OCI-LY1 (cell line): ENCODE data around the gene HSDL1.

ENCODE experiments used
- H2AFZ ChIP-seq: fragments of 200-600 bp; sonication (generic), shearing (Covaris generic); 2 replicates; pipeline ENCODE4 v1.6.0; 2014; ENCODE audit warnings: antibody characterized with exemption, mild to moderate bottlenecking, low read length
- H3F3A ChIP-seq: fragments of 200-600 bp; sonication (generic), shearing (Covaris generic); 2 replicates; pipeline ENCODE4 v1.6.0; 2014; ENCODE audit warnings: mild to moderate bottlenecking, antibody characterized with exemption, low read length, moderate library complexity; ENCODE audit not compliant: insufficient read depth
- H3K27ac ChIP-seq: fragments of 200-600 bp; sonication (generic); 2 replicates; pipeline ENCODE4 v1.5.1; 2014; ENCODE audit warnings: low read length, mixed run types, mild to moderate bottlenecking, low read depth; ENCODE audit not compliant: poor library complexity, severe bottlenecking
- H3K27me3 ChIP-seq: fragments of 200-600 bp; sonication (generic); 2 replicates; pipeline ENCODE4 v1.6.0; 2014; ENCODE audit warnings: antibody characterized with exemption, mild to moderate bottlenecking, low read length, moderate library complexity; ENCODE audit not compliant: insufficient read depth
- H3K36me3 ChIP-seq: fragments of 200-600 bp; sonication (generic); 2 replicates; pipeline ENCODE4 v1.6.1; 2014; ENCODE audit warnings: mild to moderate bottlenecking, antibody characterized with exemption, low read length, moderate library complexity, mixed read lengths; ENCODE audit not compliant: insufficient read depth
- H3K4me1 ChIP-seq: fragments of 200-600 bp; sonication (generic); 2 replicates; pipeline ENCODE4 v1.5.1; 2014; ENCODE audit warnings: mild to moderate bottlenecking, low read length, moderate library complexity; ENCODE audit not compliant: insufficient read depth, severe bottlenecking
- H3K4me2 ChIP-seq: fragments of 200-600 bp; sonication (generic), shearing (Covaris generic); 2 replicates; pipeline ENCODE4 v1.6.1; 2014; ENCODE audit warnings: low read length
- H3K4me3 ChIP-seq: fragments of 200-600 bp; sonication (generic); 2 replicates; pipeline ENCODE4 v1.5.1; 2014; ENCODE audit warnings: low read length, low read depth, mild to moderate bottlenecking, mixed read lengths; ENCODE audit not compliant: poor library complexity, severe bottlenecking
- H3K79me2 ChIP-seq: fragments of 200-600 bp; shearing (Covaris generic); 2 replicates; pipeline ENCODE4 v1.6.1; 2016; ENCODE audit warnings: mixed run types, low read length, mixed read lengths; ENCODE audit not compliant: insufficient read depth
- H3K9ac ChIP-seq: fragments of 200-600 bp; sonication (generic), shearing (Covaris generic); 2 replicates; pipeline ENCODE4 v1.6.1; 2014; ENCODE audit warnings: mild to moderate bottlenecking, low read length, mixed read lengths
- H3K9me2 ChIP-seq: fragments of 200-600 bp; sonication (generic), shearing (Covaris generic); 2 replicates; pipeline ENCODE4 v1.6.1; 2014; ENCODE audit warnings: low read depth, mild to moderate bottlenecking, low read length, mixed read lengths
- H3K9me3 ChIP-seq: fragments of 200-600 bp; shearing (Covaris generic); 2 replicates; pipeline ENCODE4 v1.6.1; 2014; ENCODE audit warnings: low read length, mixed read lengths
- H4K20me1 ChIP-seq: fragments of 200-600 bp; sonication (generic), shearing (Covaris generic); 2 replicates; pipeline ENCODE4 v1.6.0; 2016; ENCODE audit warnings: mild to moderate bottlenecking, low read length; ENCODE audit not compliant: insufficient read depth
- EZH2 ChIP-seq: fragments of 200-600 bp; sonication (generic), shearing (Covaris generic); IDR thresholded peaks from 2 replicates; pipeline ENCODE4 v1.8.0; 2017; ENCODE audit warnings: borderline replicate concordance, mixed run types, mild to moderate bottlenecking, antibody characterized with exemption, low read length, moderate library complexity, mixed read lengths
- TF ChIP-seq, protein P1 (sequence below): fragments of 200-600 bp; sonication (generic), shearing (Covaris generic); IDR thresholded peaks from 2 replicates; pipeline ENCODE4 v1.5.1; 2017; ENCODE audit warnings: mild to moderate bottlenecking, antibody characterized with exemption, low read length, moderate library complexity, mixed read lengths

Gene HSDL1

DNA sequence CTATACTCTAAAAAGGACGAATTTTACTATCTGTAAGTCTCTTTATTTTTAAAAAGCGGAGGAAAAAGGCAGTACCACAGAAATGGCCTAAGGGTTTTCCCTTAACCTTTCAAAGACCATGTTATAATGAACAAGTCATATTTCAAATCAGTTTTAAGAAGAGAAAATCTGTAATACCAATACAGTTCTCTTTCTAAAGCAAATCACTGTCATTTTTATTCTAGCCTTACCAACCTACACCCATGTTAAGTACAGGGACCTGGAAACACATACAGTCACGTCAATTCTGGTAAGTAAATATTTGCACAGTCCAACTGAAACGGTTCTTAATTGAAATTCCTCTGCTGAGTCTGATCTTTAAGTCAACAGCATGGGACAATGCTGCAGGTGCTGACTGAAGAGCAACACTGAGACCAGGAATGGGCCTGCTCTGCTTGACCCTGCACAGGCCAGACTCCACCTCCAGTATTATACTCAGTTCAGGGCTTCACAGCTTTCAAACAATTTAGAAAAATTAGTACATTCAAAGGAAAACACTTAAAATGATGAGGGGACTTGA, 48.5 kb downstream of the HSDL1 start:
- H2AFZ ChIP-seq = no peak overlapping the region
- H3K4me3 ChIP-seq = no peak overlapping the region
- no peaks in the 10 kb centered on the region for H4K20me1 ChIP-seq
- no peaks in the 10 kb centered on the region for H3K27me3 ChIP-seq
- H3K79me2 ChIP-seq = peaks cover under 1% of the 10 kb centered on the region; the same call in 1 of the 2 replicates
- H3K4me1 ChIP-seq = peaks cover 7% of the 10 kb centered on the region
- H3K9me2 ChIP-seq = no peaks in the 10 kb centered on the region
- no peak overlapping the region for H3K27ac ChIP-seq
- no peaks in the 10 kb centered on the region for H3K9me3 ChIP-seq
- peaks cover 82% of the 10 kb centered on the region for H3K36me3 ChIP-seq
- H3F3A ChIP-seq = peaks cover 5% of the 10 kb centered on the region; the same call in 1 of the 2 replicates
- no peak overlapping the region for H3K9ac ChIP-seq
- TF ChIP-seq, protein P1, sequence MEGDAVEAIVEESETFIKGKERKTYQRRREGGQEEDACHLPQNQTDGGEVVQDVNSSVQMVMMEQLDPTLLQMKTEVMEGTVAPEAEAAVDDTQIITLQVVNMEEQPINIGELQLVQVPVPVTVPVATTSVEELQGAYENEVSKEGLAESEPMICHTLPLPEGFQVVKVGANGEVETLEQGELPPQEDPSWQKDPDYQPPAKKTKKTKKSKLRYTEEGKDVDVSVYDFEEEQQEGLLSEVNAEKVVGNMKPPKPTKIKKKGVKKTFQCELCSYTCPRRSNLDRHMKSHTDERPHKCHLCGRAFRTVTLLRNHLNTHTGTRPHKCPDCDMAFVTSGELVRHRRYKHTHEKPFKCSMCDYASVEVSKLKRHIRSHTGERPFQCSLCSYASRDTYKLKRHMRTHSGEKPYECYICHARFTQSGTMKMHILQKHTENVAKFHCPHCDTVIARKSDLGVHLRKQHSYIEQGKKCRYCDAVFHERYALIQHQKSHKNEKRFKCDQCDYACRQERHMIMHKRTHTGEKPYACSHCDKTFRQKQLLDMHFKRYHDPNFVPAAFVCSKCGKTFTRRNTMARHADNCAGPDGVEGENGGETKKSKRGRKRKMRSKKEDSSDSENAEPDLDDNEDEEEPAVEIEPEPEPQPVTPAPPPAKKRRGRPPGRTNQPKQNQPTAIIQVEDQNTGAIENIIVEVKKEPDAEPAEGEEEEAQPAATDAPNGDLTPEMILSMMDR = no peak
- TF ChIP-seq EZH2 = no peak
- H3K4me2 ChIP-seq = no peak overlapping the region

DNA sequence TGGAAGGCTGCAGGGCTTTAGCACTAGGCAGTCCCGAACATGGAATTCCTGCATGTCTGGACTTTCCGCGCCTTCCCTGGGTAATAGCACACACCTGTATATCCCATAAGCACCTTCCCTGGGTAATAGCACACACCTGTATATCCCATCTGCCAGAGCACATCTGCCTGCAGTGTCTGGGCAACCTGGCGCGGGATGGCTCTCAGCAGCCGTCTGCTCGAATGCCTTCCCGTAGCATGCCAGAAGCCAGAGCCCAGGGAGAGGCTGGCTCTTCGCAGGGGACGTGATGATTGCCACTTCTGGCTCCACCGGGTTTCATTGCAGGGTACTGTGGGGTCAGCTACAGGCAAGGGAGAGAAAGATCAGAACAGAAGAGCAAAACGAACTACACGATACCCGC, 49.5 kb downstream of the HSDL1 start:
- Histone ChIP-seq H3K36me3 (peaks cover 81% of the 10 kb centered on the region), H3K79me2 (no peaks in the 10 kb centered on the region), H2AFZ (no peak overlapping the region), H3K9me2 (no peaks in the 10 kb centered on the region), H3K4me1 (peaks cover 17% of the 10 kb centered on the region), H3K4me3 (no peak overlapping the region), H3K4me2 (no peak overlapping the region), H3K27me3 (no peaks in the 10 kb centered on the region), H3K27ac (no peak overlapping the region), H3K9me3 (no peaks in the 10 kb centered on the region), H4K20me1 (no peaks in the 10 kb centered on the region), H3K9ac (no peak overlapping the region), H3F3A (peaks cover 5% of the 10 kb centered on the region; the same call in 1 of the 2 replicates)
- TF ChIP-seq, protein P1 = no peak
- no peak for TF ChIP-seq EZH2

- H3K9me3 ChIP-seq = no peaks in the 10 kb centered on the region
- H3K36me3 ChIP-seq = peaks cover 75% of the 10 kb centered on the region
- no peak overlapping the region for H3K9ac ChIP-seq
- no peaks in the 10 kb centered on the region for H3K27me3 ChIP-seq
- H3K4me3 ChIP-seq = no peak overlapping the region
- no peaks in the 10 kb centered on the region for H3K79me2 ChIP-seq
- TF ChIP-seq, protein P1 = no peak
- TF ChIP-seq EZH2 = no peak
- H3K4me1 ChIP-seq = peaks cover 33% of the 10 kb centered on the region
- no peaks in the 10 kb centered on the region for H3K9me2 ChIP-seq
- no peak overlapping the region for H2AFZ ChIP-seq
- H3K27ac ChIP-seq = no peak overlapping the region
- H3F3A ChIP-seq = peaks cover 13% of the 10 kb centered on the region; the same call in 1 of the 2 replicates
- no peak overlapping the region for H3K4me2 ChIP-seq
- H4K20me1 ChIP-seq = no peaks in the 10 kb centered on the region
These were observed 51.1 kb downstream of the HSDL1 start for GRCh38 chr16:84093879-84094270.
